Hepatocyte (in vitro differentiated cells): Measurements from ENCODE around the gene RAB3D.

Experiments used
- CTCF ChIP-seq: fragments of 200-600 bp; sonication (generic); IDR thresholded peaks from 2 replicates; pipeline ENCODE4 v1.5.1; 2016; ENCODE audit warnings: antibody characterized with exemption, mild to moderate bottlenecking; ENCODE audit not compliant: poor library complexity
- EZH2 ChIP-seq: fragments of 200-600 bp; sonication (generic); IDR thresholded peaks from 2 replicates; pipeline ENCODE4 v1.6.1; 2016; ENCODE audit warnings: antibody characterized with exemption, mild to moderate bottlenecking, borderline replicate concordance

GRCh38 chr19:11295180-11295579 lies 44.3 kb downstream of the RAB3D start:
- TF ChIP-seq CTCF = no peak
- no peak for TF ChIP-seq EZH2
